HepG2 (cell line): ENCODE data around the gene AURKA. TPM values are rescaled to one million over a fixed set of nuclear protein-coding genes. Genes with fewer than 3 reads are reported as not detected.
A peak's percentile ranks its signal among the peaks of the same experiment; 100 is the strongest.

ENCODE experiments used
- ATAC-seq: fragments of 200-7000 bp; cut with Tn5 transposase; 3 replicates; pipeline ENCODE4 v1.9.1; 2020; ENCODE audit warnings: mild to moderate bottlenecking, moderate library complexity
- BruUV-seq: library from RNA; stranded (reverse); fragments of 400-500 nt; replicated peaks from 2 replicates; lab custom pipeline; 2021; lab: Mats Ljungman, UMichigan
- CTCF ChIA-PET: fragments of 300-600 bp; formaldehyde crosslinking; extraction: SDS; loops from one replicate; lab custom pipeline; 2021; ENCODE audit warnings: low total read pairs, inconsistent platforms, low intra/inter-chr PET ratio; lab: Yijun Ruan, JAX
- POLR2A ChIA-PET: fragments of 350-600 bp; sonication (Branson Sonifier 250); formaldehyde crosslinking; loops from one replicate; lab custom pipeline; 2020; ENCODE audit warnings: antibody characterized with exemption, inconsistent platforms; lab: Yijun Ruan, JAX
- DNase-seq: peaks from one replicate; pipeline ENCODE4 v3.0.0-alpha.2; 2015; ENCODE audit warnings: low spot score
- FAIRE-seq: peaks from 3 replicates; lab custom pipeline; 2011; peaks lifted over from hg19 to GRCh38; lab: Jason Lieb, UNC
- H2AFZ ChIP-seq: one replicate; pipeline ENCODE4 v1.6.1; 2011; ENCODE audit warnings: low read length, inconsistent platforms
- H3K27ac ChIP-seq: fragments of 300-600 bp; 3 replicates; pipeline ENCODE4 v1.8.0; 2011; ENCODE audit warnings: mixed run types, mild to moderate bottlenecking, mixed read lengths, low read length, inconsistent platforms; ENCODE audit not compliant: insufficient read depth; ENCODE audit errors: extremely low read length
- H3K27me3 ChIP-seq, 2 experiments: fragments of 200-600 bp in 1 of 2; 2 replicates in 1 of 2; 3 replicates in 1 of 2; pipeline versions ENCODE4 v1.6.0 to v1.8.0; 2011; ENCODE audit warnings: low read length in 2 of 2, mild to moderate bottlenecking in 2 of 2, moderate library complexity in 2 of 2, inconsistent platforms in 1 of 2; ENCODE audit not compliant: insufficient read depth in 2 of 2, control insufficient read depth in 1 of 2
- H3K36me3 ChIP-seq, 2 experiments: fragments of 200-600 bp in 1 of 2; replicated peaks in 1 of 2; 2 replicates in 1 of 2; 3 replicates in 1 of 2; pipeline versions ENCODE4 v1.5.1 to v1.8.0; 2011; ENCODE audit warnings: low read length in 2 of 2, inconsistent platforms in 1 of 2; ENCODE audit not compliant: insufficient read depth in 2 of 2, control insufficient read depth in 1 of 2
- H3K4me1 ChIP-seq: 2 replicates; pipeline ENCODE4 v1.5.1; 2012; ENCODE audit warnings: low read length, inconsistent platforms; ENCODE audit not compliant: insufficient read depth
- H3K4me2 ChIP-seq: 2 replicates; pipeline ENCODE4 v1.6.0; 2011; ENCODE audit warnings: low read depth, low read length, inconsistent platforms
- H3K4me3 ChIP-seq, 3 experiments: fragments of 200-600 bp in 1 of 3; sonication (generic), shearing (Covaris generic) in 1 of 3; replicated peaks in 1 of 3; 2 replicates each; pipeline ENCODE4 v1.5.1; 2011 to 2016; ENCODE audit warnings: low read length in 3 of 3, inconsistent platforms in 2 of 3, low read depth in 2 of 3, mild to moderate bottlenecking in 2 of 3, control low read depth in 1 of 3, mixed read lengths in 1 of 3; ENCODE audit not compliant: insufficient read depth in 1 of 3
- H3K79me2 ChIP-seq: one replicate; pipeline ENCODE4 v1.6.1; 2011; ENCODE audit warnings: low read length, inconsistent platforms; ENCODE audit not compliant: insufficient read depth
- H3K9ac ChIP-seq: 2 replicates; pipeline ENCODE4 v1.6.0; 2011; ENCODE audit warnings: mild to moderate bottlenecking, low read depth, low read length, inconsistent platforms; ENCODE audit not compliant: insufficient read depth
- H3K9me3 ChIP-seq: 2 replicates; pipeline ENCODE4 v1.5.1; 2012; ENCODE audit warnings: mild to moderate bottlenecking, low read length
- H4K20me1 ChIP-seq: 2 replicates; pipeline ENCODE4 v1.6.0; 2011; ENCODE audit warnings: inconsistent platforms, mild to moderate bottlenecking, low read length, moderate library complexity; ENCODE audit not compliant: insufficient read depth
- ARID5B ChIP-seq: IDR thresholded peaks from 2 replicates; pipeline ENCODE4 v1.4.0; 2020; ENCODE audit warnings: mild to moderate bottlenecking, missing genetic modification reagents
- GFI1 ChIP-seq: sonication (generic); formaldehyde crosslinking; IDR thresholded peaks from 2 replicates; pipeline ENCODE4 v1.5.0; 2020; ENCODE audit warnings: missing genetic modification reagents, mild to moderate bottlenecking, borderline replicate concordance
- GLI4 ChIP-seq: sonication (generic); formaldehyde crosslinking; IDR thresholded peaks from 2 replicates; pipeline ENCODE4 v1.5.1; 2020; ENCODE audit warnings: missing genetic modification reagents, mild to moderate bottlenecking, moderate library complexity, borderline replicate concordance
- HNF4G ChIP-seq, 2 experiments: sonication (generic) in 1 of 2; formaldehyde crosslinking in 1 of 2; IDR thresholded peaks; 2 replicates each; pipeline versions ENCODE4 v1.4.0 to v1.6.1; 2011 to 2020; ENCODE audit warnings: borderline replicate concordance in 2 of 2, low read depth in 2 of 2, mild to moderate bottlenecking in 2 of 2, low read length in 1 of 2, missing genetic modification reagents in 1 of 2, moderate library complexity in 1 of 2
- MAX ChIP-seq: IDR thresholded peaks from 2 replicates; pipeline ENCODE4 v1.6.1; 2012; ENCODE audit warnings: inconsistent platforms
- MTA1 ChIP-seq: sonication (generic); formaldehyde crosslinking; IDR thresholded peaks from 2 replicates; pipeline ENCODE4 v1.4.0; 2020; ENCODE audit warnings: missing genetic modification reagents, mild to moderate bottlenecking, borderline replicate concordance
- MZF1 ChIP-seq: sonication (generic); formaldehyde crosslinking; IDR thresholded peaks from 2 replicates; pipeline ENCODE4 v1.8.1; 2023; ENCODE audit warnings: mild to moderate bottlenecking, missing genetic modification reagents, borderline replicate concordance
- NONO ChIP-seq, 2 experiments: fragments of 450-650 bp in 1 of 2; sonication (generic) in 1 of 2; formaldehyde crosslinking in 1 of 2; IDR thresholded peaks in 1 of 2; conservative IDR thresholded peaks in 1 of 2; 2 replicates each; pipeline versions ENCODE4 v1.6.1 to v1.8.0; 2017 to 2022; ENCODE audit warnings: mild to moderate bottlenecking in 1 of 2, missing genetic modification reagents in 1 of 2, moderate library complexity in 1 of 2
- NR2F6 ChIP-seq, 2 experiments: IDR thresholded peaks; 2 replicates each; pipeline ENCODE4 v1.6.1; 2016; ENCODE audit warnings: antibody characterized with exemption in 1 of 2, mild to moderate bottlenecking in 1 of 2
- PAF1 ChIP-seq: IDR thresholded peaks from 2 replicates; pipeline ENCODE4 v1.6.1; 2016; ENCODE audit warnings: missing genetic modification reagents, missing compliant biosample characterization
- POLR2AphosphoS2 ChIP-seq: IDR thresholded peaks from 2 replicates; pipeline ENCODE4 v1.6.1; 2011; ENCODE audit warnings: low read depth, low read length, improper control_type of control experiment
- SALL1 ChIP-seq: sonication (generic); formaldehyde crosslinking; IDR thresholded peaks from 2 replicates; pipeline ENCODE4 v1.8.0; 2022; ENCODE audit warnings: mild to moderate bottlenecking, missing genetic modification reagents
- TEAD3 ChIP-seq: optimal IDR thresholded peaks from 2 replicates; pipeline ENCODE3; 2016; ENCODE audit warnings: borderline replicate concordance
- THAP8 ChIP-seq: sonication (generic); formaldehyde crosslinking; IDR thresholded peaks from 2 replicates; pipeline ENCODE4 v1.5.1; 2020; ENCODE audit warnings: missing genetic modification reagents, mild to moderate bottlenecking, borderline replicate concordance
- ZFY ChIP-seq: sonication (generic); formaldehyde crosslinking; IDR thresholded peaks from 2 replicates; pipeline ENCODE4 v1.4.0; 2020; ENCODE audit warnings: missing genetic modification reagents
- ZNF326 ChIP-seq: sonication (generic); formaldehyde crosslinking; IDR thresholded peaks from 2 replicates; pipeline ENCODE4 v1.4.0; 2020; ENCODE audit warnings: missing genetic modification reagents, borderline replicate concordance
- ZSCAN31 ChIP-seq: sonication (generic); formaldehyde crosslinking; IDR thresholded peaks from 2 replicates; pipeline ENCODE4 v1.5.0; 2020; ENCODE audit warnings: low read depth, mild to moderate bottlenecking, missing genetic modification reagents
- WGBS: methylation state at CpG from one replicate; pipeline ENCODE4 v1.1.6; 2017; ENCODE audit warnings: low lambda C conversion rate; 5-methylcytosine and 5-hydroxymethylcytosine counted together
- in situ Hi-C: cut with HindIII; loops from 2 replicates; pipeline ENCODE4 v1.10.0; 2017; ENCODE audit warnings: low pct_unique_long_range_greater_than_20kb; ENCODE audit not compliant: extremely low pct_ligation_motif_present
- intact Hi-C: fragments of 100-400 bp; cut with micrococcal nuclease; formaldehyde crosslinking; loops from one replicate; pipeline ENCODE4 v1.10.0; 2022; ENCODE audit not compliant: unreplicated experiment
- polyA plus RNA-seq, 8 experiments: library from polyadenylated mRNA; depleted of rRNA in 3 of 8; stranded (reverse) in 7 of 8; unstranded in 1 of 8; fragments of >200 nt; fragmentation: Illumina TruSeq in 4 of 8; extraction: Trizol in 4 of 8; gene quantifications; 2 replicates each; pipeline versions ENCODE4 v1.2.1 to v1.2.3, GENCODE V29; 2011 to 2016; ENCODE audit warnings: low read depth in 4 of 8, missing spikeins in 1 of 8, mixed read lengths in 1 of 8; ENCODE audit not compliant: insufficient read depth in 1 of 8
- total RNA-seq, 5 experiments: library from RNA; depleted of rRNA; stranded (reverse); fragments of >200 nt; fragmentation: Illumina TruSeq; extraction: Trizol; gene quantifications; 2 replicates each; pipeline ENCODE4 v1.2.3, GENCODE V29; 2016; ENCODE audit warnings: low read depth in 1 of 5

The AURKA gene
- total and polyA plus RNA-seq, 2 of the 13 experiments (the other 11 are each of a cell fraction or from before 2014, with no cell fraction given) = 96.4 to 224 TPM

- Histone ChIP-seq H3K9me3 (no peaks in the 10 kb centered on the region), H4K20me1 (no peaks in the 10 kb centered on the region), H2AFZ (peak within 1 kb of the TSS; percentile 73), H3K4me1 (peaks cover 32% of the 10 kb centered on the region), H3K36me3 (peaks cover 5 to 12% of the 10 kb centered on the region in 2 experiments; a peak in 4 of 5 replicates), H3K4me3 (peak within 1 kb of the TSS; percentile 37 to 58 (median 55)), H3K4me2 (peak within 1 kb of the TSS; percentile 88), H3K9ac (peak within 1 kb of the TSS; percentile 45), H3K27ac (peak within 1 kb of the TSS; percentile 59), H3K79me2 (no peaks in the 10 kb centered on the region), H3K27me3 (no peaks in the 10 kb centered on the region)
- ATAC-seq (peak; percentile 90), FAIRE-seq (peak; percentile 79), DNase-seq (peak; percentile 68)
- in situ Hi-C loops = no loop called here
- POLR2A ChIA-PET = interaction anchor here (1.1 to 5.5 kb wide), 4 partner anchors 10 to 57 kb away, joined by 3 to 50 read pairs (median 9); partner anchors contain the start of genes AURKA, CSTF1 and RTF2
- BruUV-seq = no TSS peak
- CTCF ChIA-PET = no interaction called here
- WGBS = 3% methylated on average over 10 of the region's 10 CpGs
- intact Hi-C loops = no loop called here
- TF ChIP-seq HNF4G (IDR thresholded peaks at IDR 0.05; ENCODE audit: borderline replicate concordance, low read depth, low read length) = peak; percentile 76
- TF ChIP-seq HNF4G (CRISPR knock-in tag; IDR thresholded peaks at IDR 0.05; ENCODE audit: borderline replicate concordance, low read depth) = no peak
- no peak for TF ChIP-seq THAP8 (CRISPR knock-in tag)
- peak; percentile 30; the same call in 1 of the 2 replicates for TF ChIP-seq ARID5B (CRISPR knock-in tag)
- no peak for TF ChIP-seq POLR2AphosphoS2
- TF ChIP-seq ZSCAN31 = no peak
- TF ChIP-seq GFI1 (CRISPR knock-in tag) = no peak
- peak; percentile 21; the same call in 1 of the 2 replicates for TF ChIP-seq SALL1 (CRISPR knock-in tag)
- TF ChIP-seq NR2F6 (IDR thresholded peaks at IDR 0.05) = no peak
- 0 out of 2 replicates have a peak, but pooled peaks have one; percentile 8 for TF ChIP-seq NR2F6 (CRISPR knock-in tag; IDR thresholded peaks at IDR 0.05)
- peak; percentile 49; the same call in 1 of the 2 replicates for TF ChIP-seq MAX
- no peak for TF ChIP-seq MZF1 (CRISPR knock-in tag)
- TF ChIP-seq NONO (IDR thresholded peaks at IDR 0.05) = no peak
- TF ChIP-seq NONO (CRISPR knock-in tag; conservative IDR thresholded peaks at IDR 0.05) = peak; percentile 32; the same call in 1 of the 2 replicates
- peak; percentile 66 for TF ChIP-seq ZFY (CRISPR knock-in tag)
- no peak for TF ChIP-seq PAF1 (CRISPR knock-in tag)
- peak; percentile 67 for TF ChIP-seq TEAD3 (CRISPR knock-in tag)
- 0 out of 2 replicates have a peak, but pooled peaks have one; percentile 53 for TF ChIP-seq GLI4 (CRISPR knock-in tag)
- no peak for TF ChIP-seq ZNF326 (CRISPR knock-in tag)
- 0 out of 2 replicates have a peak, but pooled peaks have one; percentile 42 for TF ChIP-seq MTA1 (CRISPR knock-in tag)
These were observed 19.9 kb upstream of the AURKA start, which contains the start of gene CASS4 for GRCh38 chr20:56411759-56412472. Gene CASS4 (plus strand): TSS chr20:56412260. CDS start chr20:56412459, 199 bp downstream.
